Common myeloid progenitor, CD34-positive (primary cell): ENCODE results near the gene NEU3. TPM values are rescaled to one million over a fixed set of nuclear protein-coding genes. Genes with fewer than 3 reads are reported as not detected.

Experiments
- CTCF ChIA-PET: fragments of 350-600 bp; sonication (Branson Sonifier 250); formaldehyde crosslinking; loops from one replicate; lab custom pipeline; 2021; ENCODE audit warnings: antibody characterized with exemption; lab: Charles Lee
- POLR2A ChIA-PET: fragments of 350-600 bp; sonication (Branson Sonifier 250); formaldehyde crosslinking; loops from one replicate; lab custom pipeline; 2021; ENCODE audit warnings: antibody characterized with exemption; lab: Charles Lee
- DNase-seq, 3 donors: peaks; one replicate each; pipeline versions ENCODE4 v3.0.0 to v3.0.0-alpha.2; 2013
- H3K27ac ChIP-seq, 2 experiments: 1 replicate in 1 of 2; 2 replicates in 1 of 2; pipeline ENCODE4 v1.7.0; 2013; ENCODE audit warnings: inconsistent platforms in 2 of 2, low read length in 2 of 2, mild to moderate bottlenecking in 2 of 2, low read depth in 1 of 2, moderate library complexity in 1 of 2; ENCODE audit not compliant: severe bottlenecking in 2 of 2, insufficient read depth in 1 of 2, poor library complexity in 1 of 2
- H3K27me3 ChIP-seq, 5 experiments: replicated peaks in 2 of 5; 1 replicate in 3 of 5; 2 replicates in 2 of 5; pipeline versions ENCODE4 v1.6.1 to v1.7.0; 2013; ENCODE audit warnings: low read length in 4 of 5, mild to moderate bottlenecking in 2 of 5, moderate library complexity in 2 of 5, inconsistent platforms in 1 of 5; ENCODE audit not compliant: insufficient read depth in 5 of 5, control insufficient read depth in 4 of 5
- H3K36me3 ChIP-seq, 4 experiments: 1 replicate in 2 of 4; 2 replicates in 2 of 4; pipeline versions ENCODE4 v1.6.1 to v1.7.0; 2013; ENCODE audit warnings: low read length in 3 of 4, control low read depth in 1 of 4, mild to moderate bottlenecking in 1 of 4; ENCODE audit not compliant: control insufficient read depth in 4 of 4, insufficient read depth in 4 of 4
- H3K4me1 ChIP-seq, 4 experiments: 1 replicate in 3 of 4; 2 replicates in 1 of 4; pipeline versions ENCODE4 v1.6.1 to v1.7.1; 2013; ENCODE audit warnings: low read length in 3 of 4, mild to moderate bottlenecking in 3 of 4, control low read depth in 1 of 4, inconsistent platforms in 1 of 4, moderate library complexity in 1 of 4; ENCODE audit not compliant: control insufficient read depth in 4 of 4, insufficient read depth in 4 of 4; ENCODE audit errors: control extremely low read depth in 1 of 4
- H3K4me3 ChIP-seq, 7 experiments: 1 replicate in 4 of 7; 2 replicates in 3 of 7; pipeline versions ENCODE4 v1.5.1 to v1.7.0; 2013; ENCODE audit warnings: mild to moderate bottlenecking in 7 of 7, low read length in 6 of 7, moderate library complexity in 6 of 7, inconsistent platforms in 2 of 7, low read depth in 2 of 7, control low read depth in 1 of 7; ENCODE audit not compliant: insufficient read depth in 4 of 7, control insufficient read depth in 1 of 7; ENCODE audit errors: extremely low read depth in 1 of 7
- H3K9me3 ChIP-seq, 5 experiments: 1 replicate in 4 of 5; 2 replicates in 1 of 5; pipeline versions ENCODE4 v1.6.1 to v1.7.1; 2013; ENCODE audit warnings: low read length in 4 of 5, mild to moderate bottlenecking in 2 of 5, inconsistent platforms in 1 of 5, low read depth in 1 of 5, moderate library complexity in 1 of 5; ENCODE audit not compliant: control insufficient read depth in 4 of 5, insufficient read depth in 2 of 5; ENCODE audit errors: control extremely low read depth in 1 of 5
- WGBS: methylation state at CpG from one replicate; pipeline ENCODE4 v1.1.5; 2013; ENCODE audit not compliant: insufficient coverage; 5-methylcytosine and 5-hydroxymethylcytosine counted together
- polyA plus RNA-seq: library from polyadenylated mRNA; unstranded; fragments of 120-200 nt; gene quantifications from one replicate; pipeline ENCODE4 v1.2.1, GENCODE V29; 2013

NEU3 gene, protein sequence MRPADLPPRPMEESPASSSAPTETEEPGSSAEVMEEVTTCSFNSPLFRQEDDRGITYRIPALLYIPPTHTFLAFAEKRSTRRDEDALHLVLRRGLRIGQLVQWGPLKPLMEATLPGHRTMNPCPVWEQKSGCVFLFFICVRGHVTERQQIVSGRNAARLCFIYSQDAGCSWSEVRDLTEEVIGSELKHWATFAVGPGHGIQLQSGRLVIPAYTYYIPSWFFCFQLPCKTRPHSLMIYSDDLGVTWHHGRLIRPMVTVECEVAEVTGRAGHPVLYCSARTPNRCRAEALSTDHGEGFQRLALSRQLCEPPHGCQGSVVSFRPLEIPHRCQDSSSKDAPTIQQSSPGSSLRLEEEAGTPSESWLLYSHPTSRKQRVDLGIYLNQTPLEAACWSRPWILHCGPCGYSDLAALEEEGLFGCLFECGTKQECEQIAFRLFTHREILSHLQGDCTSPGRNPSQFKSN
- polyA plus RNA-seq, result 12.8 TPM

DNA sequence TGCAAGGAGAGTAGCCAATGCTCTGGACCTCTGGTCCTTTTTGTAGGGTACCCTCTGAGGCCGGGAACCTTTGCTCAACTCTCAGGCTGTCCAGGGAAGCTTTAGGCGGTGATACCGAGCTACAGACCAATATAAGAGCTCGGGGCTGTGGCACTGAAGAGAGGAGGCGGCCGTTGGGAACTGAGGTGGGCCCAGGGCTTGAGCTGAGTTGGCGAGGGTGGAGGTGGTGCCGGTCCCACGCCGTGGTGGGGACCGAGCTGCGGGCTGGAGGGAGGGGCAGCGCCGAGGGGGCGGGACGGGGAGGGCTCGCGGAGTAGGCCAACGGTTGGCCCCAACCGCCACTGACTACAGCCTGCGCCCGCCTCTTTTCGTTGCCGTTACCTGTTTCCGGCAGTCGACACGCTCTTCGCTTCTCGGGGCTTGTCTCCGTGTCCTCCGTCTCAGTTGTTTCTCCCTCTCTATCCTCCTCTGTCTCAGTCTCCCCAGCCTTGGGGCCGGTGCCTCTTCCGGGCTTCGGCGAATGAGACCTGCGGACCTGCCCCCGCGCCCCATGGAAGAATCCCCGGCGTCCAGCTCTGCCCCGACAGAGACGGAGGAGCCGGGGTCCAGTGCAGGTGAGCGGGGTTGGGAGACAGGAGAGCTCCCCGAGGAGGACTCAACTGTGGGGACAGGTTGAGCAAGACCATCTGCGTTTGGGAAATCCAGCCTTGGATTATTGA is at the start of gene NEU3:
Gene NEU3, plus strand, starts transcription at position 393 of the 719 bp plus-strand sequence. Its CDS starts 128 bp downstream, at position 521.
- Histone ChIP-seq H3K36me3 (peaks cover 0 to 2% (median 0%) of the 10 kb centered on the region in 4 experiments), H3K4me1 (peaks cover 8 to 26% (median 16%) of the 10 kb centered on the region in 4 experiments), H3K27ac (peak within 1 kb of the TSS; percentile 78 to 93), H3K27me3 (no peaks in the 10 kb centered on the region), H3K9me3 (no peaks in the 10 kb centered on the region), H3K4me3 (peak within 1 kb of the TSS; percentile 83 to 94 (median 89))
- WGBS, result 0% methylated on average over 44 of the region's 46 CpGs
- POLR2A ChIA-PET, result interaction anchor here (0.5 kb wide), 1 partner anchor 282 kb away, joined by 3 read pairs; no protein-coding TSS in a partner anchor
- DNase-seq, result peak; percentile 83 to 92 (median 88)
- CTCF ChIA-PET, result interaction anchor here (0.9 to 1.2 kb wide), 5 partner anchors 9 to 51 kb away, joined by 3 to 4 read pairs (median 3); no protein-coding TSS in a partner anchor

DNA sequence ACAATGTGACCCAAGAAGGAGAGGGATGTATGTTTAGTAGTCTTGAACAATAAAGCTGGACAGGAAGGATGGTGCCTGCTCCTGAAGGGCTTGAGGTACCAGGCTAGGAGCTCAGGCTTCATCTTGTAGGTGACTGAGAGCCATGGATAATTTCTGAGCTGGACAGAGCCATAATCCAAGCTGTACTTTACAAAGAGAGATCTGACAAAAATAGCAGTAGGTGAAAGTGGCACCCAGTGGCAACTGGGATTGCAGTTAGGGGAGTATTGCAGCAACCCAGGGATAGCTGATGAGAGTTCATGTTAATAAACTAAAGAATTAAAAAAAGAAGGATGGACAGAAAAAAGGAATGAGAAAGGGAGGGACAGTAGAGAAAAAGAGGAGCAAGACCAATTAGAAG is 47.2 kb upstream of the NEU3 start:
- H3K27ac ChIP-seq, result no peak overlapping the region

DNA sequence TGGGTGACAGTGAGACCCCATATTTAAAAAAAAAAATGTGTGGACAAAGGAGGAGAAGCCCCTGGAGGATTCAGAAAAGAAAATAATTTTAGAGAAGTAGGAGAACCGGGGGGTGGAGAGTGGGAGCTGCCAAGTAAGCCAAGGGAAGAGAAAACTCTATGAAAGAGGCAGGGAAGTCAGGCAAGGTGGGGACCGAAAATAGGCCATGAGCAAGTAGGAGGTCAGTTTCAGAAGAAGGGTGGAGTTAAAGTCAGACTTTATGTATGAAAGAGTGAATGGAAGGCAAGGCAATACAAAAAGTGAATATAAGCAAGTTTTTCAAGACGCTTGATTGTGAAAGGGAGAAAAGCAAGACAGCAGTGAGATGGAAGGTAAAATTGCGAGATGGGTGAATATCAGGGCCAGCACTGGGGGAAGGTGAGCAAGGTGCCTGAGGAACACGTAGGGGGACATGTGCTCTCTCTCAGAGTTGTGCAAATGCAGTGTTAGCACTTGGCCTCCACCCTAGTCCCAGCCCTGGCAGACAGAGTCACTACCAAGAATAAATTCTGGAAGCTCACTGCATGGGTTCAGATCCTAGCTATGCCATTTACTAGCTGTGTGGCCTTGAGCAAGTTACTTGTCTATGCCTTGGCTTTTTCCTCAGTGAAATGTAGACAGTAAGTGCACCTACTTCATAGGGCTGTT is 46.5 kb upstream of the NEU3 start:
- Histone ChIP-seq H3K9me3 (no peaks in the 10 kb centered on the region), H3K36me3 (peaks cover 7 to 32% (median 8%) of the 10 kb centered on the region in 4 experiments), H3K27me3 (no peaks in the 10 kb centered on the region), H3K27ac (no peak overlapping the region), H3K4me3 (no peak overlapping the region), H3K4me1 (no peaks in the 10 kb centered on the region)
- ChIA-PET POLR2A (interaction anchor here (0.6 to 0.7 kb wide), 2 partner anchors 29 to 140 kb away, joined by 4 to 6 read pairs; no protein-coding TSS in a partner anchor), CTCF (interaction anchor here (1.4 to 3.4 kb wide), 2 partner anchors 12 to 306 kb away, joined by 5 to 26 read pairs; no protein-coding TSS in a partner anchor)
- WGBS, result 91% methylated on average over 4 of the region's 5 CpGs
- DNase-seq, result no peak

More for the DNA sequence above, 47.2 kb upstream of the NEU3 start:
- peaks cover 10 to 39% (median 12%) of the 10 kb centered on the region in 4 experiments for H3K36me3 ChIP-seq
- DNase-seq, result no peak
- H3K9me3 ChIP-seq, result no peaks in the 10 kb centered on the region
- POLR2A ChIA-PET, result no interaction called here
- H3K4me3 ChIP-seq, result no peak overlapping the region
- CTCF ChIA-PET, result interaction anchor here (1.4 to 3.4 kb wide), 2 partner anchors 11 to 306 kb away, joined by 5 to 26 read pairs; no protein-coding TSS in a partner anchor
- no peaks in the 10 kb centered on the region for H3K4me1 ChIP-seq
- no peaks in the 10 kb centered on the region for H3K27me3 ChIP-seq

DNA sequence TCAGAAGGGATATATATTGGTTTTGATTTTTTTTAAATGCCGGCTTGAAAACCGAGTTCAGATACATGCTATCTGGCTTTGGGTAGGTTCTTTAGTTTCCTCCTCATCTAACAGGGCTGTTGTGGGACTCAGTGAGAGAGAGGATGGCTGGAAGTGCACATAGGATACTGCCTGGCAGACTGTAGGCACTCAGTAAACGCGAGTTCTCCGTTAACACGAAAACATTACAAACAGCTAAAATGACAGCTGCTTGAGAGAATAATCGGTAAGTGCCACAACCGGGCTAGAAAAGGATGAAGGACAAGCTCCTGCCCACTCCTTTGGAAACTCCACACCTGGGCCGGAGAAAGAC is 40.2 kb upstream of the NEU3 start:
- no peaks in the 10 kb centered on the region for H3K9me3 ChIP-seq
- peak overlapping the region; percentile 60 to 100 (median 96) for H3K4me3 ChIP-seq
- CTCF ChIA-PET, result no interaction called here
- 2% methylated on average over 5 of the region's 9 CpGs for WGBS
- no peaks in the 10 kb centered on the region for H3K27me3 ChIP-seq
- POLR2A ChIA-PET, result interaction anchor here (0.7 to 1.0 kb wide), 3 partner anchors 9 to 1105 kb away, joined by 3 read pairs; no protein-coding TSS in a partner anchor
- H3K36me3 ChIP-seq, result peaks cover 0 to 21% (median 6%) of the 10 kb centered on the region in 4 experiments
- peak overlapping the region; percentile 88 to 98 for H3K27ac ChIP-seq
- H3K4me1 ChIP-seq, result peaks cover 15 to 27% (median 18%) of the 10 kb centered on the region in 4 experiments
- no peak for DNase-seq

DNA sequence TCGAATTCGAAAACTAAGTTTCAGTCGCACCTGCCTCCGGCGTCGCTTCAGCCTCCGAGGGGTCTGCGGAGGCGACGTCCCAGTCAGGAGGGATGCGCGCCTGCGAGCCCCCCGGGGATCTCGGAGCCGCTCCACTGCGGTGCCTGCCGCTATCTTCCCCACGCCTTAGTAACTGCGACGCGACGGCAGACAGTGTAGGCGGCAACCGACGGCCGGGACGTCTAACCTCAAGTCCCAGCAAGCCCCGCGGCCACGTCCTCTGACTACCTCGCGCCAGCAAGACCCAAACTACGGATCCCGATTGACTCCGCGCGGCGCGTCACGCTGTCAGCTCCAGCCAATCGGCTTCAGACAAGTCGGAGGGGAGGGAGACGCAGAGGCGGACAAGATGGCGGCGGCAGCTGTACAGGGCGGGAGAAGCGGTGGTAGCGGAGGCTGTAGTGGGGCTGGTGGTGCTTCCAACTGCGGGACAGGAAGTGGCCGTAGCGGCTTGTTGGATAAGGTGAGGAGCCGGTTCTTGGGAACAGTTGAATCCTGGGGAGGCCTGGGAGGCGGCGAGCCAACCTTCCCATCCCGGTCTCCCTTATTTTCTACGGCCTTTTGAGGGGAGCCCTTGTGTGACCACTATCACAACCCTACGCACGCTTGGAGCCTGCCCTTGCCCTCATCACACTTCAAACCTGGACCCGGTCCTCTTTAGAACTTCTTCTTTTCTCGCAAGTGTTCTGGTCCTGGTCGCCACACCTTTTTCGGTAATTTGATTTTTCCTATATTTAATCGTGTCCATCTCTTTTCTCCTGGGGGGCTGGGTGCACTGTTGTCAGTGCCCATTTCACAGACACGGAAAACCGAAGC is 39.6 kb upstream of the NEU3 start, which contains the start of the genes SPCS2 and XRRA1:
Gene SPCS2, plus strand, starts transcription at position 369 of the 855 bp plus-strand sequence. Its CDS starts 20 bp downstream, at position 389.
Gene XRRA1, minus strand, starts transcription at position 194 of the 855 bp plus-strand sequence. CDS start 8,213 bp downstream, outside the sequence.
- Histone ChIP-seq H3K4me1 (peaks cover 15 to 27% (median 18%) of the 10 kb centered on the region in 4 experiments), H3K9me3 (no peaks in the 10 kb centered on the region), H3K27me3 (no peaks in the 10 kb centered on the region), H3K4me3 (peak within 1 kb of the TSS; percentile 60 to 100 (median 96)), H3K27ac (peak within 1 kb of the TSS; percentile 88 to 98), H3K36me3 (peaks cover 0 to 23% (median 6%) of the 10 kb centered on the region in 4 experiments)
- peak; percentile 98 to 99 (median 99) for DNase-seq
- CTCF ChIA-PET, result interaction anchor here (0.5 kb wide), 1 partner anchor 59 kb away, joined by 3 read pairs; no protein-coding TSS in a partner anchor
- under 1% methylated on average over 60 of the region's 67 CpGs for WGBS
- POLR2A ChIA-PET, result interaction anchor here (0.7 to 1.0 kb wide), 3 partner anchors 9 to 1105 kb away, joined by 3 read pairs; no protein-coding TSS in a partner anchor
